Upper lobe of right lung (tissue), 1 donor: Measurements from ENCODE around the gene PIPOX. TPM values are rescaled to one million over a fixed set of nuclear protein-coding genes. Genes with fewer than 3 reads are reported as not detected.

Experiments used
- ATAC-seq: fragments of 200-7000 bp; cut with Tn5 transposase; one replicate; pipeline ENCODE4 v1.9.1; 2020; ENCODE audit warnings: mild to moderate bottlenecking, moderate library complexity
- DNase-seq: peaks from one replicate; pipeline ENCODE4 v3.0.0-alpha.2; 2020
- H3K27ac ChIP-seq: fragments of 200-600 bp; one replicate; pipeline ENCODE4 v1.8.0; 2022
- H3K27me3 ChIP-seq: fragments of 200-600 bp; one replicate; pipeline ENCODE4 v1.8.0; 2022; ENCODE audit warnings: mild to moderate bottlenecking
- H3K36me3 ChIP-seq: fragments of 200-600 bp; one replicate; pipeline ENCODE4 v1.8.0; 2022
- H3K4me1 ChIP-seq: fragments of 200-600 bp; one replicate; pipeline ENCODE4 v1.8.0; 2022
- H3K4me3 ChIP-seq: fragments of 200-600 bp; one replicate; pipeline ENCODE4 v1.8.0; 2022; ENCODE audit warnings: mild to moderate bottlenecking
- H3K9me3 ChIP-seq: fragments of 200-600 bp; one replicate; pipeline ENCODE4 v1.8.0; 2022
- intact Hi-C: fragments of 100-400 bp; cut with DNase I; formaldehyde crosslinking; loops from one replicate; pipeline ENCODE4 v1.11.0; 2022
- total RNA-seq: library from RNA; stranded (reverse); fragmentation: NEBNext Ultra II Directional; extraction: Animal tissue kit (Norgen Biotek cat#: 25700); gene quantifications from one replicate; pipeline ENCODE4 v1.2.1, GENCODE V29; 2021
- TF ChIP-seq, protein P1 (sequence below): fragments of 200-600 bp; IDR thresholded peaks from one replicate; pipeline ENCODE4 v1.8.0; 2022; ENCODE audit warnings: antibody characterized with exemption
- donor health status: DM: no; HTN: yes; CAD: no; lungs with severe emphysema.

The PIPOX gene
- total RNA-seq, 1 donor from 2014 or later, result 0.87 TPM

DNA sequence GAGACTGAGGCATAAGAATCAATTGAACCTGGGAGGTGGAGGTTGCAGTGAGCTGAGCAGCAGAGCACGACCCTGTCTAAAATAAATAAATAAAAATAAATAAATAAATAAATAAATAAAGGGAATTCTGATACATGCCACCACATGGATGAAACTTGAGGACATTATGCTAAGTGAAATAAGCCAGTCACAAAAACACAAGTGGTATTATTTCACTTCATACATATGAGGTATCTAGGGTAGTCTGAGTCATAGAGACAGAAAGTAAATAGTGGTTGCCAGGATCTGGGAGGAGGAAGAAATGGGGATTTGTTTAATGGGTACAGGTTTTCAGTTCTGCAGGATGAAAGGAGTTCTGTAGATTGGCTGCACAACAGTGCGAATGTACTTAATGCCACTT lies 16.3 kb downstream of the PIPOX start:
- H3K4me3 ChIP-seq, result no peak overlapping the region
- H3K36me3 ChIP-seq, result no peaks in the 10 kb centered on the region
- DNase-seq, result no peak
- intact Hi-C loops, result no loop called here
- ATAC-seq, result peak; percentile 25
- no peaks in the 10 kb centered on the region for H3K4me1 ChIP-seq
- TF ChIP-seq, protein P1, sequence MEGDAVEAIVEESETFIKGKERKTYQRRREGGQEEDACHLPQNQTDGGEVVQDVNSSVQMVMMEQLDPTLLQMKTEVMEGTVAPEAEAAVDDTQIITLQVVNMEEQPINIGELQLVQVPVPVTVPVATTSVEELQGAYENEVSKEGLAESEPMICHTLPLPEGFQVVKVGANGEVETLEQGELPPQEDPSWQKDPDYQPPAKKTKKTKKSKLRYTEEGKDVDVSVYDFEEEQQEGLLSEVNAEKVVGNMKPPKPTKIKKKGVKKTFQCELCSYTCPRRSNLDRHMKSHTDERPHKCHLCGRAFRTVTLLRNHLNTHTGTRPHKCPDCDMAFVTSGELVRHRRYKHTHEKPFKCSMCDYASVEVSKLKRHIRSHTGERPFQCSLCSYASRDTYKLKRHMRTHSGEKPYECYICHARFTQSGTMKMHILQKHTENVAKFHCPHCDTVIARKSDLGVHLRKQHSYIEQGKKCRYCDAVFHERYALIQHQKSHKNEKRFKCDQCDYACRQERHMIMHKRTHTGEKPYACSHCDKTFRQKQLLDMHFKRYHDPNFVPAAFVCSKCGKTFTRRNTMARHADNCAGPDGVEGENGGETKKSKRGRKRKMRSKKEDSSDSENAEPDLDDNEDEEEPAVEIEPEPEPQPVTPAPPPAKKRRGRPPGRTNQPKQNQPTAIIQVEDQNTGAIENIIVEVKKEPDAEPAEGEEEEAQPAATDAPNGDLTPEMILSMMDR, result no peak
- no peak overlapping the region for H3K27ac ChIP-seq
- H3K27me3 ChIP-seq, result no peaks in the 10 kb centered on the region
- H3K9me3 ChIP-seq, result no peaks in the 10 kb centered on the region

DNA sequence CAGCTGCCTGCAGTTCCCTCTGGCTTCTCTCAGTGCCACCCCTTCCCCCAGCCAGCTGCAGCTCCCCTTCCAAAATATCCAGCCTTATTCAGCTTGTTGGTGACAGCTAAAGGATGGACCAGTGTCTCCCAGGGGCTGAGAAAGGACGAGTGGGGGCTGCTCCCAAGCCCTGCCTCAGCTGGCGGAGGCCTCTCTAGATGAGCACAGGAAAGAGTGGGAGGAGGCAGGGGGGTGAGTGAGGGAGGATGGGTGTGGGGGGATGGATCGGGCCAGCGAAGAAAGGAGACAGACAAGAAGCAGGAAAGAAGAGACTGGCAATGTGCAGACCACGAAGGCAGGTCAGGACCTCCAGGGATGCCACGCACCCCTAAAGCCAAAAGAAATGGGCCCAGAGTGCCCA lies 17.5 kb downstream of the PIPOX start:
- Histone ChIP-seq H3K4me1 (no peaks in the 10 kb centered on the region), H3K9me3 (no peaks in the 10 kb centered on the region), H3K27me3 (no peaks in the 10 kb centered on the region), H3K36me3 (no peaks in the 10 kb centered on the region), H3K27ac (no peak overlapping the region), H3K4me3 (no peak overlapping the region)
- DNase-seq (no peak), ATAC-seq (no peak)
- intact Hi-C loops, result no loop called here
- TF ChIP-seq, protein P1, result no peak

DNA sequence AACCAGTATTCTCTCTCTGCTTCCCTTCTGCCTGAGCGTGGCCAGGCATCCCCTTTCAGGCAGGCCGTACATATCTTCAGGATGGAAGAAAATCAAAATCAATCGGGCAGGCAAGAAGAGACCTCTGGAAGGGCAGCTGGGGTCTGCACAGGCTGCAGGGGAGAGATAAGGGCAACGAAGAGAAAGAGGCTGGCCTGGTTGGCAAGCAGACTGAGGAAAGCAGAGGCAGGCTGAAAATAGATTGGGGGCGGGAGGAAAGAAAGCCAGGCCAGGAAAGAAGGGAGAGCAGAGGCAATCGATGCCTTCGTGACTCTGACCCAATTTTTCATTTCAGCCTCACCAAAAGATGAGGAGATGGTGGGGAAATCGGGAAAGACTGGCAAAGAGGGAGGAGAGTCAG lies 18.1 kb downstream of the PIPOX start:
- H3K36me3 ChIP-seq, result no peaks in the 10 kb centered on the region
- no peak overlapping the region for H3K27ac ChIP-seq
- TF ChIP-seq, protein P1, result no peak
- no peaks in the 10 kb centered on the region for H3K9me3 ChIP-seq
- no peak for DNase-seq
- H3K4me1 ChIP-seq, result no peaks in the 10 kb centered on the region
- no peak overlapping the region for H3K4me3 ChIP-seq
- H3K27me3 ChIP-seq, result no peaks in the 10 kb centered on the region
- ATAC-seq, result no peak
- intact Hi-C loops, result no loop called here

DNA sequence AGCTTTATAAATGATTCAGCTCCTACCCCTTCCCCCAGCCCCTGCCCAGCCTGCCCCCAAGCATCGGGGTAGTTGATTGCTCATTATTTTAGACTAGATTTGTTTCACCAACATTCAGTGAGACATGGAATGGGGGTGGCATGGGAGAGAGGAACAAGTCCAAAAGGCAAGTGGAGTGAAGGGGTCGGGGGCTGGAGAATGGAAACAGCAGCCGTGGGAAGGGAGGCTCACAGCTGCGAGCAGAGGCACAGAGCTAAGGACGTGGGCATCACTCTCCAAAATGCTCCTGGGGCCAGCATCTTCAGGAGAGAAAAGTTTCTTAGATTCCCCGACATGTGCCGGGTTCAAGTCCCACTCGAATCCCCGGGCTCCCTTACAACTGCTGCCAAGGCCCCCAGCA lies 19.3 kb downstream of the PIPOX start:
- Histone ChIP-seq H3K9me3 (no peaks in the 10 kb centered on the region), H3K4me3 (no peak overlapping the region), H3K27ac (no peak overlapping the region), H3K4me1 (no peaks in the 10 kb centered on the region), H3K36me3 (no peaks in the 10 kb centered on the region), H3K27me3 (no peaks in the 10 kb centered on the region)
- TF ChIP-seq, protein P1, result no peak
- intact Hi-C loops, result no loop called here
- DNase-seq (no peak), ATAC-seq (no peak)

DNA sequence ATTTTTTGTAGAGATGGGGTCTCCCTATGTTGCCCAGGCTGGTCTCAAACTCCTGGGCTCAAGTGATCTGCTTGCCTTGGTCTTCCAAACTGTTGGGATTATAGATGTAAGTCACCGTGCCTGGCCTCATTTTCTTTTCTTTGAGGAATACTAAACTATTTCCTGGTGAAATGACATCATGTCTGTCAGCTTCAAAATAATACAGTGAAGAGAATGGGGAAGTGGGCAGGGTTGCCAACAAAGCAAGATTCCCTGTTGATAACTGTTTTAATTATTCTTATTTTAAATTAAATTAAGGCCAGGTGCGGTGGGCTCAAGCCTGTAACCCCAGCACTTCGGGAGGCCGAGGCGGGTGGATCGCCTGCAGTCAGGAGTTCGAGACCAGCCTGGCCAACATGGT lies 21.1 kb downstream of the PIPOX start:
- H3K4me1 ChIP-seq, result no peaks in the 10 kb centered on the region
- no peaks in the 10 kb centered on the region for H3K36me3 ChIP-seq
- no peak overlapping the region for H3K27ac ChIP-seq
- DNase-seq, result no peak
- H3K27me3 ChIP-seq, result no peaks in the 10 kb centered on the region
- no peak overlapping the region for H3K4me3 ChIP-seq
- ATAC-seq, result peak; percentile 28
- intact Hi-C loops, result no loop called here
- no peaks in the 10 kb centered on the region for H3K9me3 ChIP-seq
- TF ChIP-seq, protein P1, result no peak

DNA sequence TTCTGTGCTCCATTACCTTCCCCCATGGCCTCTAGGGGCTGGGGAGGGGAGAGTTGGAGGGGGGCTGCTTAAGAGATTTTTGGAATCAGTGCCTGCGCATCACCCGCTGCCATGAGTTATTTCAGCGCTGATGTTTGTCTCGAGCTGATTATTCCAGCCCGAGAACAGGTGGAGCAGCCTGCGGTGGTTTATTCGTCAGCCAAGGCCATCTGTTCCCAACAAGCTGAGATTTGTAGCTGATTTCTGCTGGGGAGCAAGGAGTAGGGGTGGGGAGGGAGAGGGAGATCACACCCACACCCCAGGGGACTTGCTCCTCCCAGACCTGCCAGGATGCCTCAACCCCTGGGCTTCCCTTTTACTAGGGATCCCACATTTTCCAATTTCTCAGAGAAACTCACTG lies 23.1 kb downstream of the PIPOX start:
- TF ChIP-seq, protein P1, result no peak
- Histone ChIP-seq H3K4me1 (no peaks in the 10 kb centered on the region), H3K4me3 (no peak overlapping the region), H3K36me3 (no peaks in the 10 kb centered on the region), H3K27ac (no peak overlapping the region), H3K27me3 (no peaks in the 10 kb centered on the region), H3K9me3 (no peaks in the 10 kb centered on the region)
- intact Hi-C loops, result no loop called here
- DNase-seq (no peak), ATAC-seq (no peak)
